ENCODE measurements around the gene CYB5R4. TPM values are rescaled to one million over a fixed set of nuclear protein-coding genes. Genes with fewer than 3 reads are reported as not detected.
"Not testable (repeated sequence)": the region's sequence is repeated elsewhere in the genome, so short reads cannot be mapped to it uniquely, and the experiment has no call there.

Gene CYB5R4
- total RNA-seq, 2 experiments from 2014 or later = 36.0 to 36.1 TPM

DNA sequence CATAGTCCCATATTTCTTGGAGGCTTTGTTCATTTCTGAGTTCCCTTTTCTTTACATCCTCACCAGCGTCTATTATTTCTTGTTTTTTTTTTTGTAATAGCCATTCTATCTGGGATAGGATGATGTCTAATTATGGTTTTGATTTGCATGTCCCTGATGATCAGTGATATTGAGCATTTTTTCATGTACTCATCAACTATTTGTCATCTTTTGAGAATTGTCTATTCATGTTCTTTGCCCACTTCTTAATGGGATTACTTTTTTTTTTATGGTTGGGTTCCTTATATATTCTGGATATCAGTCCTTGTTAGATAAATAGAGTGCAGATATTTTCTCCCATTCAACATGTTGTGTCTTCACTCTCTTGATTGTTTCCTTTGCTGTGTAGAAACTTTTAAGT lies 42.1 kb downstream of the CYB5R4 start:
- no peaks in the 10 kb centered on the region for H3K4me1 Mint-ChIP-seq

DNA sequence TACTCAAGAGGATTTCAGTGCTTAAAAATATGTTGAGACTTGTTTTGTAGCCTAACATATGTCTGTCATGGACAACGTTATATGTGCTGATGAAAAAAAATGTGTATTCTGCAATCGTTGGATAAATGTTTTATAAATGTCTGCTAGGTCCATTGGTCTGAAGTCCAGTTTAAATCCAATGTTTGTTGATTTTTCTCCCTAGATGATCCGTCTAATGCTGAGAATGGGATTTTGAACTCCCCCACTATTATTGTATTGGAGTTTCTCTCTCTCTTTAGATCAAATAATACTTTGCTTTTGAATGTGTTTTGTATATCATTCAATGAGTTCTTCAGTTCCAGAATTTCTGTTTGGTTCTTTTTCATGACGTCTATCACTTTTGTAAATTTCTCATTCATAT lies 44.9 kb downstream of the CYB5R4 start:
- H3K27me3 Mint-ChIP-seq = no peaks in the 10 kb centered on the region

More for the DNA sequence above, 42.1 kb downstream of the CYB5R4 start:
- H3K27ac Mint-ChIP-seq = no peak overlapping the region
- H3K9me3 Mint-ChIP-seq = peaks cover 26% of the 10 kb centered on the region
- no peak overlapping the region for H3K4me3 Mint-ChIP-seq
- POLR2A ChIA-PET = no interaction called here
- H3K27me3 Mint-ChIP-seq = no peaks in the 10 kb centered on the region
- DNase-seq = no peak
- CTCF ChIA-PET = no interaction called here
- H3K36me3 Mint-ChIP-seq (ENCODE audit: low read depth) = peaks cover 13% of the 10 kb centered on the region

DNA sequence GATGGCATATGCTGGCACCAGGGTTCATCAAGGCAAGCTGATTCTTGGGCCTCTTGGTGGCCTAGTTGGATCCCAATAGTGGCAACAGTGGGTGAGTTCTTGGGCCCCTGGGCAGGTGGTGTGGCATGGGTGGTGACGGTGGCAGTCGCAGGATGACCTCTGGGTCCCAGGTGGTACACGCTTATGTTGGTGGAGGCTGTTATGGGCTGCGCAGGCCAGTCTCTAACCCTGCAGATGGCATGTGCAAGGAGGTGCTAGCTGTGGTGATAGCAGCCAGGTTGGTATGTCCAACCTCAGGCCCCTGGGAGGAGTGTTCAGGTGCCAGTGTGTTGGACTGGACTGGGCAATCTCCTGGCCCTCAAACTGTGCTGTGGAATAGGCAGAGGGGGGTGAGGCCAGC lies 46.2 kb downstream of the CYB5R4 start:
- POLR2A ChIA-PET = no interaction called here
- Mint-ChIP-seq H3K9me3 (peaks cover 28% of the 10 kb centered on the region), H3K4me3 (no peak overlapping the region), H3K27me3 (no peaks in the 10 kb centered on the region), H3K36me3 (ENCODE audit: low read depth) (peaks cover 26% of the 10 kb centered on the region), H3K27ac (no peak overlapping the region), H3K4me1 (peaks cover 6% of the 10 kb centered on the region)
- no peak for DNase-seq
- CTCF ChIA-PET = no interaction called here

More for the DNA sequence above, 44.9 kb downstream of the CYB5R4 start:
- H3K4me3 Mint-ChIP-seq = no peak overlapping the region
- CTCF ChIA-PET = no interaction called here
- H3K36me3 Mint-ChIP-seq (ENCODE audit: low read depth) = peaks cover 19% of the 10 kb centered on the region
- H3K27ac Mint-ChIP-seq = no peak overlapping the region
- POLR2A ChIA-PET = no interaction called here
- peaks cover 31% of the 10 kb centered on the region for H3K9me3 Mint-ChIP-seq
- no peak for DNase-seq
- no peaks in the 10 kb centered on the region for H3K4me1 Mint-ChIP-seq

DNA sequence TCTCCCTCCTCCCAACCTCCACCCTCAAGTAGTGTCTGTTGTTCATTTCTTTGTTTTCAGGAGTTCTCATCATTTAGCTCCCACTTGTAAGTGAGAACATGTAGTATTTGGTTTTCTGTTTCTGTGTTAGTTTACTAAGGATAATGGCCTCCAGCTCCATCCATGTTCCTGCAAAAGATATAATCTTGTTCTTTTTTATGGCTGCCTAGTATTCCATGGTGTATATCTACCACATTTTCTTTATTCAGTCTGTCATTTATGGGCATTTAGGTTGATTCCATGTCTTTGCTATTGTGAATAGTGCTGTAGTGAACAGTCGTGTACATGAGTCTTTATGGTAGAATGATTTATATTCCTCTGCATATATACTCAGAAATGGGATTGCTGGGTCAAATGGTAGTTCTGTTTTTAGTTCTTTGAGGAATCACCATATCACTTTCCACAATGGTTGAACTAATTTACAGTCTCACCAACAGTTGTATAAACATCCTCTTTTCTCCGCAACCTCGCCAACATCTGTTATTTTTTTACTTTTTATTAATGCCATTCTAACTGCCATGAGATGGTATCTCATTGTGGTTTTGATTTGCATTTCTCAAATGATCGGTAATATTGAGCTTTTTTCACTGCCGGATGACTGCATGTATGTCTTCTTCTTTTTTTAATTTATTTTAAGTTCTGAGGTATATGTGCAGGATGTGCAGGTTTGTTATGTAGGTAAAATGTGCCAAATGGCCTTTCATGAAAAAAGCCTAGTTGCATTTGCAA lies 48.3 kb downstream of the CYB5R4 start:
- CTCF ChIA-PET, H3K27ac Mint-ChIP-seq, POLR2A ChIA-PET, H3K4me1 Mint-ChIP-seq, DNase-seq, H3K4me3 Mint-ChIP-seq, H3K27me3 Mint-ChIP-seq: not testable (repeated sequence)
- peaks cover 18% of the 10 kb centered on the region for H3K9me3 Mint-ChIP-seq
- peaks cover 21% of the 10 kb centered on the region for H3K36me3 Mint-ChIP-seq (ENCODE audit: low read depth)

DNA sequence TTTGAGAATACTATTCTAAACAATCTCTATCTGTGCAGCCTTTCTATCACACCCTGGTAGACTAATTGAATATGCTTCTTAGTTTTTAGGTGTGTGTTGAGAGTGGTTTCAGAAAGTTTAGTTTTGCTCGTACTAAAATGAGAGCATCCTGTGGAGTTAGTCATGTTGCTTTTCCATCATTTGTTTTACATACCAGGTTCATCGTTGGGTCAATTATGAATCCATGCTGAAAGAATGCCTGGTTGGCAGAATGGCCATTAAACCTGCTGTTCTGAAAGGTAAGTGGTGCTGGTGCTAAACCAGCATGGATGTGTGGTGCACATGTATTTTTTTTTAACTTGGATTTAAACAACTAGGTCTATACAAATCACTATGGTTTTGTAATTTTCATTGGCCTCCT lies 49.3 kb downstream of the CYB5R4 start:
- Mint-ChIP-seq H3K9me3 (peaks cover 11% of the 10 kb centered on the region), H3K36me3 (ENCODE audit: low read depth) (peaks cover 21% of the 10 kb centered on the region), H3K4me3 (no peak overlapping the region), H3K27ac (no peak overlapping the region), H3K4me1 (peaks cover 6% of the 10 kb centered on the region), H3K27me3 (no peaks in the 10 kb centered on the region)
- ChIA-PET POLR2A (no interaction called here), CTCF (no interaction called here)
- no peak for DNase-seq

DNA sequence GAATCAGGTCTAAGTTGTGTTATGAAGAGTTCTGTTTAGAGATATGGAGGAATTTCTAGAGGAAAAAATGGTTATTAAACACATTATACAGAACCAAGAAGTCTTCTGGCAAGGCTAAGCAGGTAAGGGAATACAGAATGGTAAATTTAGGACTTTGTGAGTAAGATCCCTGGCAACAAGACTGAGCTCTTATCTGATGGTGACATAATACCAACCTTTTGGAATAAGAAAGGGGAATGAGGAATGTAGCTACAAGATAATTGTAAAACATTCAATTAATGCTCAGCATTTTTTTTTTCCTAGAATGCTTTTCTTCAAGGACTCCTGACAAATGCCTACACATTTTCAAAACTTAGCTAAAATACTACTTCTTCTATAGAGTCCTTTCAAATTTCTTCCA lies 51.8 kb downstream of the CYB5R4 start:
- Mint-ChIP-seq H3K36me3 (ENCODE audit: low read depth) (peaks cover 21% of the 10 kb centered on the region), H3K4me1 (peaks cover 6% of the 10 kb centered on the region), H3K27ac (no peak overlapping the region), H3K4me3 (no peak overlapping the region), H3K27me3 (no peaks in the 10 kb centered on the region), H3K9me3 (peaks cover 5% of the 10 kb centered on the region)
- no peak for DNase-seq
- POLR2A ChIA-PET = no interaction called here
- CTCF ChIA-PET = no interaction called here

DNA sequence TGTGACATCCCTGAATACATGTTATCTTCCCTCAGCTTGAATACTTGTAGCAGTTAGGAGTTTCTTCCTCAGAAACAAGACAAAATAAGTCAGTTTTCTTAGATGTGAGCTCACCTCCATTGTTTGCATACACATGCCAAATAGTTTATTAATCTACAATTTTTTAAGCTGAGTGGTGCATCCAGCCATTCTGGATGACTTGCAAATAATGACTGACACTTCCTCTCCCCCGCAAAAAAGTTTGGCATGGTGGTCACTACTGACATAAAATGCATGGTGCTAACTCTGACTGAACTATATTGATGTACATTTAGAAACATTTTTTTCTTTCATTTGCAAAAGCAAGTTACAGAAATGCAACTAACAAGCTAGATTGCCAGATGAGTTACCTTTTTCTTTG lies 55.5 kb downstream of the CYB5R4 start:
- POLR2A ChIA-PET = no interaction called here
- Mint-ChIP-seq H3K36me3 (ENCODE audit: low read depth) (peaks cover 11% of the 10 kb centered on the region), H3K27ac (no peak overlapping the region), H3K4me1 (peaks cover 6% of the 10 kb centered on the region), H3K27me3 (no peaks in the 10 kb centered on the region), H3K4me3 (no peak overlapping the region), H3K9me3 (no peaks in the 10 kb centered on the region)
- DNase-seq = no peak
- CTCF ChIA-PET = no interaction called here

DNA sequence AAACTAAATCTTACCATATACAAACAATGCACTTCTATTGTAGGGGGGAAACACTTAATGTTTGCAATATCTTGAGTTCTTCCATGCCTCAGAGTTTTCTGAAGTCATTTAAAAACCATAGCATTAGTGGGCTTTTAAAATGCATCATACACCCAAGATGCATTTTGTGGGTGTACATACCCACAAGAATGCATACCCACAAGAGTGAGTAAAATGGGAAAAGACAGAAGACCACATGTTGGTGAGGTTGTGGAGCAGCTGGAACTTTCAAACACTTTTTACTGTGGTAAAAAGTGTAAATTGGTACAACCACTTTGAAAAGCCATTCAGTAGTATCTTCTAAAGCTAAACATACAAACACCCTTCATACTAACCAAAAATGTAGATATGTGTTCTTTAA lies 57.5 kb downstream of the CYB5R4 start:
- no peak for DNase-seq
- H3K36me3 Mint-ChIP-seq (ENCODE audit: low read depth) = peaks cover 7% of the 10 kb centered on the region
- POLR2A ChIA-PET = no interaction called here
- CTCF ChIA-PET = no interaction called here
- H3K27ac Mint-ChIP-seq = no peak overlapping the region
- H3K4me3 Mint-ChIP-seq = no peak overlapping the region
- H3K9me3 Mint-ChIP-seq = no peaks in the 10 kb centered on the region
- H3K27me3 Mint-ChIP-seq = no peaks in the 10 kb centered on the region
- H3K4me1 Mint-ChIP-seq = no peaks in the 10 kb centered on the region

DNA sequence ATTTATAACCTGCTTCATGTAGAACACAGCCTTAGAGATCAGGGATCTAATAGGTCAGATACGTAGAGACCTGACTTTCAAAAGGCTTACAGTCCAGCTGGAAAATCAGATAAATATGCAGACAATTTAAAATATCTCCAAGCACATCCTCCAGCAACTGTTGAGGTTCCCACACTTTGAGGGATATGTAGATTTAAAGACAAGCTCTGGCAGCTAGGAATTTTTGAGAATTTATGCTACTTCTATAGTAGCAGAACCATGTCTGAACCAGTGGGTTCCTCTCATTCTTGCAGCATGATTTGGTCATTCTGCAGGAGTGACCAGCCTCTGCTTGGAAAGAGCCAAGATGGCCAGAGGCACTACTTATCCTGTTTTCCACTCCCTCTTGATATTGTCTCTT lies 60.5 kb downstream of the CYB5R4 start:
- ChIA-PET CTCF (no interaction called here), POLR2A (no interaction called here)
- Mint-ChIP-seq H3K36me3 (ENCODE audit: low read depth) (peaks cover 19% of the 10 kb centered on the region), H3K27ac (no peak overlapping the region), H3K4me3 (no peak overlapping the region), H3K9me3 (no peaks in the 10 kb centered on the region), H3K4me1 (no peaks in the 10 kb centered on the region), H3K27me3 (no peaks in the 10 kb centered on the region)
- DNase-seq = no peak

DNA sequence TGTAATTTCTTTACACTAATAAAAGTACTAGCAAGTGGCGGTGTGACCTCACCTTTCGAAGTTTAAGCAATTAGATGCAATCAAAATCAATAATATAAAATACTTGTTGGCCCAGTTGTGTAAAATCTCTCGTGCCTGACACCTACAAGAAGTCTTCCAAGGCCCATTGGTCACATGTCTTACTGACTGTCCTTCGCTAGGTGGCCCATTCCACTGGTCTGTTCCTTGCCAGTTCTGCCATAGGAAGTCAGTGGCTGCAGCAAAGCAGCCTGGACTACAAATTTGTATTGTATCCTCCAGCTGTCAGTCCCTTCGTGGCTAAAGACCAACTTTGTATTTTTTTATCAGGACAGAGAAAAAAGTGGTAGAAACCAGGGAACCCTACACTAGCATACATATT lies 61.8 kb downstream of the CYB5R4 start:
- CTCF ChIA-PET = no interaction called here
- Mint-ChIP-seq H3K36me3 (ENCODE audit: low read depth) (peaks cover 24% of the 10 kb centered on the region), H3K9me3 (no peaks in the 10 kb centered on the region)

DNA sequence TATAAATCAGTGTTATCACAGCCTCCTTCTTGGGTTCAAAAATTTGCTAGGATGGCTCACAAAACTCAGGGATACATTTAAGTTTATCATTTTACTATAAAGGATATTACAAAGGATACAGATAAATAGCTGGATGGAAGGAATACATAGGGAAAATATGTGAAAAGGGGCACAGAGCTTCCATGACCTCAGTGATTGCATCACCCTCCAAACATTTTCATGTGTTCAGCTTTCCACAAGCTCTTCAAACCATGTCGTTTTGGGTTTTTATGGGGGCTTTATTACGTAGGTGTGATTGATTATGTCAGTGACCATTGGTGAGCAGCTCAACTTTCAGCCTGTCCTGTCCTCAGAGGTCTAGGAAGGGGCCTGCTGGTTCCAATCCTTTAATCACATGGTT lies 68.0 kb downstream of the CYB5R4 start:
- H3K4me1 Mint-ChIP-seq = no peaks in the 10 kb centered on the region
- peaks cover 36% of the 10 kb centered on the region for H3K36me3 Mint-ChIP-seq (ENCODE audit: low read depth)
- ChIA-PET POLR2A (no interaction called here), CTCF (no interaction called here)
- no peak for DNase-seq
- H3K27me3 Mint-ChIP-seq = no peaks in the 10 kb centered on the region
- H3K4me3 Mint-ChIP-seq = no peak overlapping the region
- H3K9me3 Mint-ChIP-seq = no peaks in the 10 kb centered on the region
- H3K27ac Mint-ChIP-seq = no peak overlapping the region

More for the DNA sequence above, 61.8 kb downstream of the CYB5R4 start:
- H3K27me3 Mint-ChIP-seq = no peaks in the 10 kb centered on the region
- DNase-seq = no peak
- POLR2A ChIA-PET = no interaction called here
- no peaks in the 10 kb centered on the region for H3K4me1 Mint-ChIP-seq
- no peak overlapping the region for H3K27ac Mint-ChIP-seq
- no peak overlapping the region for H3K4me3 Mint-ChIP-seq

DNA sequence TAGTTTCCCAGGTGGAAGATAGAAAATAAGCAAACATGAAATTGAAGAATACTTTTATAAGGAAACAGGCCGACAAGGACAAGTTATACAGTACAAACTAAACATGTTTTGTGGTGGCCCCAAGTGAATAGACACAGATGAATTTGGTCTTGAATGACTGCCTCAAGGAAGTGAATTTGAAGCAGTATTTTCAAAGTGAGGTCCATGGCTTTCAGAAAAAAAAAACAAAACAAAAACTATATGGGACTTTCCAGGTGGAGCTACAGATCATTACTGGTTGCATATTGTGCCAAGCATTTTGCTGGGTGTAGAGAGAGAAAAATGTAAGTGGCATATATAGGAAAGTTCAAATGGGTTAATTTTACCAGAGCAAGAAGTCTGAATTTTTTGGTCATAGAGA lies 68.8 kb downstream of the CYB5R4 start:
- CTCF ChIA-PET = no interaction called here

DNA sequence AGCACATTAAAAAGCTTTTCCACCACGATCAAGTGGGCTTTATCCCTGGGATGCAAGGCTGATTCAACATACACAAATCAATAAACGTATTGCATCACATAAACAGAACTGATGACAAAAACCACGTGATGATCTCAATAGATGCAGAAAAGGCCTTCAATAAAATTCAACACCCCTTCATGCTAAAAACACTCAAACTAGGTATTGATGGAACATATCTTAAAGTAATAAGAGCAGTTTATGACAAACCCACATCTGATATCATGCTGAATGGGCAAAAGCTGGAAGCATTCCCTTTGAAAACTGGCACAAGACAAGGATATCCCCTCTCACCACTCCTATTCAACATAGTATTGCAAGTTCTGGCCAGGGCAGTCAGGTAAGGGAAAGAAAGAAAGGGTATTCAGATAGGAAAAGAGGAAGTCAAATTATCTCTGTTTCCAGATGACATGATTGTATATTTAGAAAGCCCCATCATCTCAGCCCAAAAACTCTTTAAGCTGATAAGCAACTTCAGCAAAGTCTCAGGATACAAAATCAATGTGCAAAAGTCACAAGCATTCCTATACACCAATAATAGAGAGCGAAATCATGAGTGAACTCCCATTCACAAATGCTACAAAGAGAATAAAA lies 86.8 kb downstream of the CYB5R4 start:
- H3K4me1 Mint-ChIP-seq, H3K27me3 Mint-ChIP-seq: not testable (repeated sequence)
- H3K36me3 Mint-ChIP-seq (ENCODE audit: low read depth) = peaks cover 23% of the 10 kb centered on the region

More for the DNA sequence above, 68.8 kb downstream of the CYB5R4 start:
- H3K27ac Mint-ChIP-seq = no peak overlapping the region
- H3K4me3 Mint-ChIP-seq = no peak overlapping the region
- no peaks in the 10 kb centered on the region for H3K9me3 Mint-ChIP-seq
- no peaks in the 10 kb centered on the region for H3K27me3 Mint-ChIP-seq
- H3K4me1 Mint-ChIP-seq = no peaks in the 10 kb centered on the region
- POLR2A ChIA-PET = no interaction called here
- no peak for DNase-seq
- H3K36me3 Mint-ChIP-seq (ENCODE audit: low read depth) = peaks cover 33% of the 10 kb centered on the region

DNA sequence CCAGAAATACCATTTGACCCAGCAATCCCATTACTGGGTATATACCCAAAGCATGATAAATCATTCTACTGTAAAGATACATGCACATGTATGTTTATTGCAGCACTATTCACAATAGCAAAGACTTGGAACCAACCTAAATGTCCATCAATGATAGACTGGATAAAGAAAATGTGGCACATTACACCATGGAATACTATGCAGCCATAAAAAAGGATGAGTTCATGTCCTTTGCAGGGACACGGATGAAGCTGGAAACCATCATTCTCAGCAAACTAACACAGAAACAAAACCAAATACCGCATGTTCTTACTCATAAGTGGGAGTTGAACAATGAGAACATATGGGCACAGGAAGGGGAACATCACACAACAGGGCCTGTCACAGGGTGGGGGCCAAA lies 88.5 kb downstream of the CYB5R4 start:
- H3K4me3 Mint-ChIP-seq, H3K27me3 Mint-ChIP-seq, H3K4me1 Mint-ChIP-seq, CTCF ChIA-PET, POLR2A ChIA-PET, DNase-seq, H3K27ac Mint-ChIP-seq: not testable (repeated sequence)
- Mint-ChIP-seq H3K9me3 (peaks cover 24% of the 10 kb centered on the region), H3K36me3 (ENCODE audit: low read depth) (peaks cover 19% of the 10 kb centered on the region)

More for the DNA sequence above, 86.8 kb downstream of the CYB5R4 start:
- DNase-seq, H3K27ac Mint-ChIP-seq, H3K4me3 Mint-ChIP-seq, CTCF ChIA-PET, POLR2A ChIA-PET: not testable (repeated sequence)
- H3K9me3 Mint-ChIP-seq = peaks cover 25% of the 10 kb centered on the region

All from activated CD4-positive, alpha-beta memory T cell treated with anti-CD3 and anti-CD28 coated beads, Interleukin-2, amount 10 ng/mL, durations not matched to agents 7 days and 5 days (primary cell).